ENCODE results near the gene LRRTM4.

DNA sequence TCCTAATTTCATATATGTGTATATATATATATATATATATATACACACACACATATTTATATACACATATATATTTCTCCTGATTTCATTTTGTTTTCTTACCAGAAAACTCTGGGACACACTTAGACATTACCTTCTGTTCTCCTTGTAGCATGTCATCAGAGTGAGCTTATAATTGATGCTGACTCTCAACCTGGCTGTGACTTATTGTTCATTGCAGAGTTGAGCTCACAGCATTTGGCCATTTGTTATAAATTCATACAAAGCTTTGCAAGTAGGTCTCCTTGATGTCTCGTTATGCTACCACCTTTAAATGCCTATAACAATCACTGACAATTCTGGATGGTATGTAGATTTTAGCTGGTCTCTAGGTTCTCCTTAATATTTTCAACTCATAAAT is 314.8 kb downstream of the LRRTM4 start:
- TF ChIP-seq, protein P1, sequence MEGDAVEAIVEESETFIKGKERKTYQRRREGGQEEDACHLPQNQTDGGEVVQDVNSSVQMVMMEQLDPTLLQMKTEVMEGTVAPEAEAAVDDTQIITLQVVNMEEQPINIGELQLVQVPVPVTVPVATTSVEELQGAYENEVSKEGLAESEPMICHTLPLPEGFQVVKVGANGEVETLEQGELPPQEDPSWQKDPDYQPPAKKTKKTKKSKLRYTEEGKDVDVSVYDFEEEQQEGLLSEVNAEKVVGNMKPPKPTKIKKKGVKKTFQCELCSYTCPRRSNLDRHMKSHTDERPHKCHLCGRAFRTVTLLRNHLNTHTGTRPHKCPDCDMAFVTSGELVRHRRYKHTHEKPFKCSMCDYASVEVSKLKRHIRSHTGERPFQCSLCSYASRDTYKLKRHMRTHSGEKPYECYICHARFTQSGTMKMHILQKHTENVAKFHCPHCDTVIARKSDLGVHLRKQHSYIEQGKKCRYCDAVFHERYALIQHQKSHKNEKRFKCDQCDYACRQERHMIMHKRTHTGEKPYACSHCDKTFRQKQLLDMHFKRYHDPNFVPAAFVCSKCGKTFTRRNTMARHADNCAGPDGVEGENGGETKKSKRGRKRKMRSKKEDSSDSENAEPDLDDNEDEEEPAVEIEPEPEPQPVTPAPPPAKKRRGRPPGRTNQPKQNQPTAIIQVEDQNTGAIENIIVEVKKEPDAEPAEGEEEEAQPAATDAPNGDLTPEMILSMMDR (IDR thresholded peaks at IDR 0.05 in 4 of 5, conservative IDR thresholded peaks at IDR 0.05 in 1 of 5): no peak
- TF ChIP-seq POLR2A (IDR thresholded peaks at IDR 0.05): no peak

Data from gastrocnemius medialis (tissue), 4 donors.